CD14-positive monocyte (primary cell): Measurements from ENCODE around the gene MYO7B. TPM values are rescaled to one million over a fixed set of nuclear protein-coding genes. Genes with fewer than 3 reads are reported as not detected.

Experiments used
- DNase-seq, 3 donors: peaks; one replicate each; pipeline ENCODE4 v3.0.0-alpha.2; 2011 to 2022
- H2AFZ ChIP-seq: 2 replicates; pipeline ENCODE4 v1.6.0; 2012; ENCODE audit warnings: mild to moderate bottlenecking, low read depth, low read length, inconsistent platforms; ENCODE audit not compliant: insufficient read depth, poor library complexity, severe bottlenecking
- H3K27ac ChIP-seq, 2 donors: 1 replicate in 1 of 2; 2 replicates in 1 of 2; pipeline ENCODE4 v1.5.1; 2012 to 2013; ENCODE audit warnings: low read length in 2 of 2, control low read depth in 1 of 2, inconsistent platforms in 1 of 2, low read depth in 1 of 2, mild to moderate bottlenecking in 1 of 2
- H3K27me3 ChIP-seq, 2 donors: one replicate each; pipeline versions ENCODE4 v1.6.0 to v1.6.1; 2011 to 2013; ENCODE audit warnings: low read length in 2 of 2; ENCODE audit not compliant: control insufficient read depth in 2 of 2, insufficient read depth in 2 of 2
- H3K36me3 ChIP-seq, 2 donors: replicated peaks in 1 of 2; 1 replicate in 1 of 2; 2 replicates in 1 of 2; pipeline versions ENCODE4 v1.5.1 to v1.6.1; 2012 to 2013; ENCODE audit warnings: low read length in 2 of 2, control low read depth in 1 of 2, inconsistent platforms in 1 of 2, mild to moderate bottlenecking in 1 of 2; ENCODE audit not compliant: insufficient read depth in 2 of 2, control insufficient read depth in 1 of 2
- H3K4me1 ChIP-seq, 2 donors: 1 replicate in 1 of 2; 2 replicates in 1 of 2; pipeline versions ENCODE4 v1.5.1 to v1.6.1; 2012 to 2013; ENCODE audit warnings: low read length in 2 of 2, control low read depth in 1 of 2, inconsistent platforms in 1 of 2, mild to moderate bottlenecking in 1 of 2, moderate library complexity in 1 of 2; ENCODE audit not compliant: insufficient read depth in 2 of 2, control insufficient read depth in 1 of 2
- H3K4me2 ChIP-seq: replicated peaks from 2 replicates; pipeline ENCODE3; 2012; ENCODE audit warnings: low read length, moderate library complexity, mild to moderate bottlenecking; ENCODE audit not compliant: poor library complexity, severe bottlenecking; ENCODE audit errors: extremely low read depth
- H3K4me3 ChIP-seq, 3 experiments: fragments of 200-600 bp in 1 of 3; sonication (generic) in 1 of 3; replicated peaks in 1 of 3; 1 replicate in 2 of 3; 2 replicates in 1 of 3; pipeline ENCODE4 v1.5.1; 2011 to 2013; ENCODE audit warnings: low read length in 3 of 3, mild to moderate bottlenecking in 3 of 3, control low read depth in 2 of 3, low read depth in 2 of 3, inconsistent platforms in 1 of 3, moderate library complexity in 1 of 3
- H3K79me2 ChIP-seq: 2 replicates; pipeline ENCODE4 v1.6.0; 2012; ENCODE audit warnings: mild to moderate bottlenecking, control low read depth, inconsistent platforms, low read length, moderate library complexity; ENCODE audit not compliant: insufficient read depth
- H3K9ac ChIP-seq: 2 replicates; pipeline ENCODE4 v1.6.0; 2017; ENCODE audit warnings: low read length, mild to moderate bottlenecking; ENCODE audit not compliant: insufficient read depth, poor library complexity, severe bottlenecking
- H3K9me3 ChIP-seq, 2 donors: replicated peaks in 1 of 2; 1 replicate in 1 of 2; 2 replicates in 1 of 2; pipeline versions ENCODE4 v1.5.1 to v1.6.1; 2012 to 2013; ENCODE audit warnings: low read length in 2 of 2, control low read depth in 1 of 2; ENCODE audit not compliant: control insufficient read depth in 1 of 2, insufficient read depth in 1 of 2
- H4K20me1 ChIP-seq: 2 replicates; pipeline ENCODE4 v1.6.0; 2012; ENCODE audit warnings: mild to moderate bottlenecking, low read length, control low read depth, moderate library complexity; ENCODE audit not compliant: insufficient read depth
- H3K27ac Mint-ChIP-seq, 7 donors: one replicate each; pipeline ENCODE4 v1.8.0; 2020; ENCODE audit warnings: mild to moderate bottlenecking in 7 of 7, mixed read lengths in 7 of 7, moderate library complexity in 6 of 7, inconsistent platforms in 2 of 7
- H3K27me3 Mint-ChIP-seq, 3 donors: one replicate each; pipeline ENCODE4 v1.8.0; 2021 to 2022; ENCODE audit warnings: low read depth in 3 of 3, mild to moderate bottlenecking in 3 of 3, mixed read lengths in 3 of 3, moderate library complexity in 3 of 3, inconsistent platforms in 1 of 3
- H3K36me3 Mint-ChIP-seq, 2 donors: one replicate each; pipeline ENCODE4 v1.8.0; 2020; ENCODE audit warnings: mixed read lengths in 2 of 2, inconsistent platforms in 1 of 2, mild to moderate bottlenecking in 1 of 2
- H3K4me1 Mint-ChIP-seq: one replicate; pipeline ENCODE4 v1.8.0; 2020; ENCODE audit warnings: mild to moderate bottlenecking, mixed read lengths
- H3K4me3 Mint-ChIP-seq, 2 donors: one replicate each; pipeline ENCODE4 v1.8.0; 2020; ENCODE audit warnings: mild to moderate bottlenecking in 2 of 2, mixed read lengths in 2 of 2, moderate library complexity in 1 of 2
- H3K9me3 Mint-ChIP-seq, 7 donors: one replicate each; pipeline ENCODE4 v1.8.0; 2020 to 2022; ENCODE audit warnings: mixed read lengths in 7 of 7, mild to moderate bottlenecking in 6 of 7, moderate library complexity in 6 of 7, inconsistent platforms in 2 of 7
- WGBS: methylation state at CpG from one replicate; pipeline ENCODE4 v1.1.5; 2013; ENCODE audit warnings: missing lambda C conversion rate; ENCODE audit not compliant: insufficient coverage; 5-methylcytosine and 5-hydroxymethylcytosine counted together
- intact Hi-C, 2 donors: fragments of 100-400 bp; cut with micrococcal nuclease; formaldehyde crosslinking; loops; one replicate each; pipeline versions ENCODE4 v1.15.0 to v1.15.1; 2023
- polyA plus RNA-seq, 3 donors: library from polyadenylated mRNA; depleted of rRNA in 1 of 3; unstranded in 2 of 3; stranded (reverse) in 1 of 3; fragments of 300-500 nt in 2 of 3; fragments of >200 nt in 1 of 3; fragmentation: Illumina TruSeq in 2 of 3; gene quantifications; 1 replicate in 2 of 3; 2 replicates in 1 of 3; pipeline ENCODE4 v1.2.3, GENCODE V29; 2012 to 2021
- TF ChIP-seq, protein P1 (sequence below): fragments of 200-600 bp; IDR thresholded peaks from one replicate; pipeline ENCODE4 v1.8.0; 2022; ENCODE audit warnings: antibody characterized with exemption, mild to moderate bottlenecking

MYO7B gene
- polyA plus RNA-seq, 3 donors, result 7.3 to 9.8 (median 9.0) TPM

DNA sequence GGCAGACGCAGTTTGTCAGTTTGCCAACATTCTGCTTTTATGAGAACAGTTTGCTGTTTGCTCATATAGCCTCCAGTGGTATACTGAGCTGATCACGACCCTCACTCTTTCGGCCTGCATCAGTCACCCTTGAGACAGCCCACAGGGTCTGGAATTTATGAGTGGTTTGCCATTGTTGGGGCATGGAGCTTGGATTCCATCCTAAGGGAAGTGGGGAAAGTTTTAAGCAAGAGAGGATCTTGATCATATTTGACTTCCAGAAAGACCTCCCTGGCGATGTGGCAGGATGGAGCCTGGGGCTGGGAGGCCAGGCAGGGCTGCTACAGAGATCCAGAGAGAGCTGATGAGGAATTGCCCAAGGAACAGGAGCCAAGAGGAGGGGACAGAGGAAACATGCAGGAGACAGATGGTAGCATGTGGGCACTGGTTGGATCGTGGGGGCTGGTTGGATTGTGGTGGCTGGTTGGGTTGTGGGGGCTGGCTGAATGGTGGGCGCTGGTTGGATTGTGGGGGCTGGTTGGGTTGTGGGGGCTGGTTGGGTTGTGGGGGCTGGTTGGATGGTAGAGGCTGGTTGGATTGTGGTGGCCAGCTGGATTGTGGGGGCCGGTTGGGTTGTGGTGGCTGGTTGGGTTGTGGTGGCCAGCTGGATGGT is 83.2 kb downstream of the MYO7B start:
- Mint-ChIP-seq H3K36me3 (peaks cover 0 to 3% of the 10 kb centered on the region in 2 donors), H3K9me3 (peaks cover 0 to 6% (median 4%) of the 10 kb centered on the region in 7 donors), H3K4me3 (no peak overlapping the region), H3K27ac (peak overlapping the region in 1 of 7 donors; percentile 38), H3K4me1 (peaks cover 16% of the 10 kb centered on the region), H3K27me3 (peaks cover 1 to 7% (median 3%) of the 10 kb centered on the region in 3 donors)
- H2AFZ ChIP-seq, result no peak overlapping the region
- H3K4me3 ChIP-seq, result no peak overlapping the region
- no peak overlapping the region for H3K27ac ChIP-seq
- H3K9ac ChIP-seq, result no peak overlapping the region
- TF ChIP-seq, protein P1, sequence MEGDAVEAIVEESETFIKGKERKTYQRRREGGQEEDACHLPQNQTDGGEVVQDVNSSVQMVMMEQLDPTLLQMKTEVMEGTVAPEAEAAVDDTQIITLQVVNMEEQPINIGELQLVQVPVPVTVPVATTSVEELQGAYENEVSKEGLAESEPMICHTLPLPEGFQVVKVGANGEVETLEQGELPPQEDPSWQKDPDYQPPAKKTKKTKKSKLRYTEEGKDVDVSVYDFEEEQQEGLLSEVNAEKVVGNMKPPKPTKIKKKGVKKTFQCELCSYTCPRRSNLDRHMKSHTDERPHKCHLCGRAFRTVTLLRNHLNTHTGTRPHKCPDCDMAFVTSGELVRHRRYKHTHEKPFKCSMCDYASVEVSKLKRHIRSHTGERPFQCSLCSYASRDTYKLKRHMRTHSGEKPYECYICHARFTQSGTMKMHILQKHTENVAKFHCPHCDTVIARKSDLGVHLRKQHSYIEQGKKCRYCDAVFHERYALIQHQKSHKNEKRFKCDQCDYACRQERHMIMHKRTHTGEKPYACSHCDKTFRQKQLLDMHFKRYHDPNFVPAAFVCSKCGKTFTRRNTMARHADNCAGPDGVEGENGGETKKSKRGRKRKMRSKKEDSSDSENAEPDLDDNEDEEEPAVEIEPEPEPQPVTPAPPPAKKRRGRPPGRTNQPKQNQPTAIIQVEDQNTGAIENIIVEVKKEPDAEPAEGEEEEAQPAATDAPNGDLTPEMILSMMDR, result no peak
- intact Hi-C loops, result no loop called here
- no peaks in the 10 kb centered on the region for H4K20me1 ChIP-seq
- DNase-seq, result no peak
- H3K79me2 ChIP-seq, result no peaks in the 10 kb centered on the region
- WGBS, result 81% methylated on average over 6 of the region's 7 CpGs
- H3K27me3 ChIP-seq, result no peaks in the 10 kb centered on the region
- H3K4me2 ChIP-seq, result no peak overlapping the region
- H3K36me3 ChIP-seq, result no peaks in the 10 kb centered on the region
- peaks cover 0 to 7% of the 10 kb centered on the region in 2 donors for H3K9me3 ChIP-seq
- H3K4me1 ChIP-seq, result no peaks in the 10 kb centered on the region

DNA sequence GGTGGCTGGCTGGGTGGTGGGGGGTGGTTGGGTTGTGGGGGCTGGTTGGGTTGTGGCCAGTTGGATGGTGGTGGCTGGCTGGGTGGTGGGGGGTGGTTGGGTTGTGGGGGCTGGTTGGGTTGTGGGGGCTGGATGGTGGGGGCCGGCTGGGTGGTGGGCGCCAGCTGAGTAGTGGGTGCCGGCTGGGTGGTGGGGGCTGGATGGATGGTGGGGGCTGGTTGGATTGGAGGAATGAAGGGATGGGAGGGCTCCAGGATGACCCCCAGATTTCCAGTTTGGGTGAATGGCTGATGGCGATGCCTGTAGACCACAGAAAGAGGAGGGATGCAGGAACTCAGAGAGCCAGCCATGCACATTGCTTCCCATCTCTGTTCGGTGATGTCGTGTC is 83.7 kb downstream of the MYO7B start:
- Mint-ChIP-seq H3K27ac (no peak overlapping the region), H3K4me1 (peaks cover 16% of the 10 kb centered on the region), H3K4me3 (no peak overlapping the region), H3K27me3 (peaks cover 3 to 7% (median 5%) of the 10 kb centered on the region in 3 donors), H3K9me3 (peaks cover 0 to 2% (median 0%) of the 10 kb centered on the region in 7 donors), H3K36me3 (no peaks in the 10 kb centered on the region)
- Histone ChIP-seq H3K9me3 (peaks cover 0 to 2% of the 10 kb centered on the region in 2 donors), H3K4me2 (no peak overlapping the region), H3K4me3 (no peak overlapping the region), H3K27ac (no peak overlapping the region), H3K9ac (no peak overlapping the region), H3K4me1 (no peaks in the 10 kb centered on the region), H2AFZ (no peak overlapping the region), H4K20me1 (no peaks in the 10 kb centered on the region), H3K36me3 (no peaks in the 10 kb centered on the region), H3K79me2 (no peaks in the 10 kb centered on the region), H3K27me3 (no peaks in the 10 kb centered on the region)
- TF ChIP-seq, protein P1, result no peak
- WGBS, result 95% methylated on average over 6 of the region's 6 CpGs
- intact Hi-C loops, result no loop called here
- no peak for DNase-seq
